GM18873 (cell line): Measurements from ENCODE around the gene DBF4B.
A peak's percentile ranks its signal among the peaks of the same experiment; 100 is the strongest.
"Not testable (repeated sequence)": the region's sequence is repeated elsewhere in the genome, so short reads cannot be mapped to it uniquely, and the experiment has no call there.

ENCODE experiments used
- ATAC-seq: cut with Tn5 transposase; IDR thresholded peaks from one replicate; pipeline ENCODE4 v1.9.1; 2021; ENCODE audit warnings: mild to moderate bottlenecking, moderate library complexity, moderate number of reproducible peaks; ENCODE audit not compliant: unreplicated experiment, low FRiP score

The DBF4B gene, protein sequence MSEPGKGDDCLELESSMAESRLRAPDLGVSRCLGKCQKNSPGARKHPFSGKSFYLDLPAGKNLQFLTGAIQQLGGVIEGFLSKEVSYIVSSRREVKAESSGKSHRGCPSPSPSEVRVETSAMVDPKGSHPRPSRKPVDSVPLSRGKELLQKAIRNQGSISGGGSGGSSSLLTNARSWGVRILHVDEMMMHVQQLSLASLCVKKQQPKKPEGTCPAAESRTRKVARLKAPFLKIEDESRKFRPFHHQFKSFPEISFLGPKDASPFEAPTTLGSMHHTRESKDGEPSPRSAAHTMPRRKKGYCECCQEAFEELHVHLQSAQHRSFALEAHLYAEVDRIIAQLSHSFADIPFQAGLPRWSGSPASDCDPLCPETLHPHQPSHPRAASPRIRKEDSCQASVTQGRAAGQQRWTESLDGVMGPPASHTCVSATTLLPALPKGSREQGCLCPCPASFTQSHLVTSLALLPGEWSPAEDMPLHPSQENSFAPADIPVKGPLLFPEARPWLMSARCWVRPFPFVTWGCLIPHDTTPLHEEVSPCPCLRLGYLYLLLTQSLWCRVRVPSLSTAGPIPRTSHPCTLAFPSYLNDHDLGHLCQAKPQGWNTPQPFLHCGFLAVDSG

DNA sequence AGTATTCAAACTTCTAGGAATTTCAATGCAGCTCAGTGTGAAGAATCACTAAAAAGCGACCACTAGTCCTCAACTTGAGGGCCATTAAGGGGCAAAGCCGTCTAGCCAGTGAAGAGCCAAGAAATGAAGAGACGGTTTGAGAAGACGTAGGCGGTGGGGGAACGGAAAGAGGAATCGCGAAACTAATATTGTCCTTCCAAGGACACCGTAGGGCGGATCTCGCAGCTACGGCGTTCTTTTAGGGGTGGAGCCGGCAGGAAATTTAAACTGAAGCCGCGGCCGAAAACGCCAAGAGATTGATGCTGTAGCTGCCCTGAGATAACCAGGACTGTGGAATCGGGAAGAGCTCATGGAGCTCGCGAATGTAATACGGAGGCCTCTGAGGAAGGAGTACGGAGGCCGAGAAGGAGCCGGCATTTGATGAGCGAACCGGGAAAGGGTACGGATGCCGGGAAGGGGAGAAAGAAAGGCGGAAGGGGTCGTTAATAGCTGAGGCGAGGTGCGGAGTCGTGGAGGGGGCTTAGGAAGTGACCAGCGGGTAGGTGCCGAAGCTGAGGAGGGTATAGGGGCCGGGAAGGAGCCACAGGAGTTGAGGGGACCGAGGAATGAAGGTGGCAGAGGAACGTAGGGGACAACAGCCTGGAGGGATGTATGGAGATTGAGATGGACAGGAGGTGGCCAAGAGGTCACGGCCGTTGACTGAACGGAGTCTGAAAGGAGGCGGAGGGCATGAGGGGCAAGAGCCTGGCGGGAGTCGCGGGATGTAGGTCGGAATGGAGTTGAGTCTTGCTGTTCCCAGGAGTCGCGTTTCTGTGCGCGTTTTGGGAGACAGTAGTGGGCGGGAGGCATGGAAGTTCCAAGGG lies at the start of gene DBF4B:
Gene DBF4B, plus strand, starts transcription at position 265 of the 863 bp plus-strand sequence. Its CDS starts 156 bp downstream, at position 421.
- no peak for ATAC-seq

DNA sequence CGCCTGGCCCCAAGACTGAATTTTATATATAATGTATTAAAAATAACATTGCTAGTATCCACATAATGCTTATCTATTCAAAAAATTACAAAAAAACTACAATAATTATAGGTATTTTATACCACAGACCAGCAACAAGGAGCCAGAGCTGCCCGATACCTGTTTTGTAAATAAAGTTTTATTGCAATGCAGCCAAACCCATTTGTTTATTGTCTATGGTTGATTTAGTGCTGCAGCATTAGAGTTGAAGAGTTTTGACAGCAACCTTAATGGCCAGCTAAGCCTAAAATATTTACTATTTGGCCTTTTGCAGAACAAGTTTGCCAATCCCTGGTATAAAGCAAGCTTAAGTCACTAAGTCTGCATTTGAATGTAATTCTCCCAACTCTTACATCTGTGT lies 46.6 kb upstream of the DBF4B start:
- no peak for ATAC-seq

DNA sequence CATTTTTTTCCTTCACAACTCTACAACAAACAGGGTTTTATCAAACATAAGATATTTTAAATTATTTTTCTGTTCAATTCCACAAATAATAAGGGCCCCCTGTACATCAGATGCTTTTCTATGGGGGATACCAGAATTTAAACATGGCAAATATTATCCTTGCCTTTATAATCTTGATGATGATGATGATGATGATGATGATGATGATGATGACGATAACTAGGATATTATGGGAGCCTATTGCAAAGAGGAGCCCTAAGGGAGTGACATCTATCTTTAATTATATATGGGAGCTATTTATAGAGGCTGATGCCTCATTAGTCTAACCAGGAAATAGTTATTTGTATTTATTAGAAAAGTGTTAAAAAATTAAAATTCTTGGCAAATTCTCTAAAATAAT lies 45.4 kb upstream of the DBF4B start:
- ATAC-seq: no peak

DNA sequence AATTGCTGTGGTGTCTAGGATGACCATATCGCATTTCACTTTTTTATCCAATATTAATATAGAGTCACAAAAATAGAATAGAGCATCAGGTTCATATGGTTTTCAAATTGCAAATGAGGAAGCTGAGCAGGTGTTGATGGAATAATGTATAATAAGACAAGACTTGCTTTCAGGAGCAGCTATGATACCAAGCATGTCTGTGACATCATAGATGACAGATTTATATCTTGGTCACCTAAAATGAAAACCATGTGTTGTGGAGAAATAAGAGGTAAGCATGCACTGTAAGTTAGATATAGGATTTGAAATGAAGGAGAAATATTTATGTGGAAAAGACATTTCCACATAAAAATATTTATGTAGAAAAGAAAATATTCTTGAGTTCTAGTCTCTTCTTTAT lies 43.6 kb upstream of the DBF4B start:
- no peak for ATAC-seq

DNA sequence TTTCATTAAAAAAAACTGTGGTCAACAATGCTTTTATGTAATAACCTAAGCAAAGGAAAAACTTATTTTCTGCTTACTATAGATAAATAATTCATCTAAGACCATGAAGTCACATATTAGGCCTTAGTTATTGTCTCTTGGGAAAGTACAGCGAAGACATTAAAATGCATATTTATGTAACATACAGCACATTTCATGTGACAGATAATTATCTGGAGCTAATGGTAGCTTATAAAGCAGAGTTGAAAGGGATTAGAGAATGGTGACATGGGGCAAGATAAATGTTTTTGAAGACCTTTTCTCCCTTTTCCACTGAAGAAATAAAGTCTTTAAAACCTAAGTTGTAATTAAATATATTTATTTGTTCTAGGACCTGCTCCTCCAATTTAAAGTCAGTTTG lies 42.5 kb upstream of the DBF4B start:
- ATAC-seq: no peak

DNA sequence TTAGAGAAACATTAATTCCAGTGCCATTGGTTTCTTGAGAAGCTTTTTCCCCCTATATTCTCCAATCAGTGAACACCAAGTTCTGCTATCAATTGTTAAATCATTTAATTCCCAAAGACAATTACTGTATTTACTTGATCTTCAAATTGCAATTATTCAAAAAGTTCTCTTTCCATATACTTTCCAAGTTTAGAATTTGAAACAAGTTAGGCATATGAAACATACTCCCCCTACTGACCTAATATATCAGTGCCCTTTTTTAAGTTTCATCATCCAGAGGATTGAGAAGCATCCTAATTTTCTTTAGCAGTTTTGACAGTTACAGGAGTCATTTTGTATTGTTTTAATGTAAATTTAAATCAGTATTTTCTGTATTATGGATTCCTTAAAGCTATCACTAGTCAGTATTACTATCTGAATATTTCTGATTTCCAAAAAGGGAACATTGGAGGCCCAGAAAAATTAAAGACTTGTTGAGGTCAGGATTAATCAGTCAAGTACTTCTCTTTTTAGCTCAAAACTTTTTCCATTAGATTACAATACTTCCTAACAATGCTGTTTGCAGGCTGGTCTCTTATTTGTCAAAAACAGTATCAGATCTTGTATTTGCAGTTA lies 35.9 kb upstream of the DBF4B start:
- no peak for ATAC-seq

DNA sequence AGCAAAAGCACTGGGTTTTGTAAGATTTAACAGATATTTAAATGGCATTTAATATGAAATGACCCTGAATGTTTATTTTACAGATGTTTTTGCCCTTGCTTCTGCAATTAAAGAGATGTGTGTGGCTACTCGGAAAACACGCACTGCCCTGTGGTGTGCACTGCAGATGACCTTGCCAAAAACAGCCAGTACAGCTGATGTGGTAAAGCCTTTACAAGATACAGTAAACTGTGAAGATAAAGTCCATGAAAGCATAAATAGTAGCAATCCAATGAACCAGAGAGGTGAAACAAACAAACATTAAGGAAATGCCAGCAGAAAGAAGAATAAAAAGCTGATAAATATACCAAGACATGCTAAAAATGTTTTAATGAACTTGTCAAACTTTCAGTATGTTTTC lies 34.6 kb upstream of the DBF4B start:
- ATAC-seq: no peak

DNA sequence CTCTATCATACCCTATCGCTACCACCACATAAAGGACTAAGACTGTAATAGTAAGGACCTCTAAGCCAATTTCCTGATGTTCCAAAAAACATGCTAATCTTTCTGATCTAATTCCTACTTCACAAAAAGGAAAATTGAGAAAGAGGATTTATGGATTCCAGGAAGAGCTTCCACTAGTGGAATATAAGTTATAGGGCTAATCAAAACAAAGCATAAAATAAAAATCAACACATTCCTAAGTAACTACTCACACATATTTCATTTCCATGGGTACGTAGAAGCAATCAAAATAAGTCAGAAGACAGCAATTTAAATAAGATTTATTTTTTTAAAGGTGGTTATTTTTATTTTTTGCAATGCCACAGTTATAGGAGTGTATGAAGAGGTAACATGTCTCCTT lies 31.3 kb upstream of the DBF4B start:
- ATAC-seq: no peak

DNA sequence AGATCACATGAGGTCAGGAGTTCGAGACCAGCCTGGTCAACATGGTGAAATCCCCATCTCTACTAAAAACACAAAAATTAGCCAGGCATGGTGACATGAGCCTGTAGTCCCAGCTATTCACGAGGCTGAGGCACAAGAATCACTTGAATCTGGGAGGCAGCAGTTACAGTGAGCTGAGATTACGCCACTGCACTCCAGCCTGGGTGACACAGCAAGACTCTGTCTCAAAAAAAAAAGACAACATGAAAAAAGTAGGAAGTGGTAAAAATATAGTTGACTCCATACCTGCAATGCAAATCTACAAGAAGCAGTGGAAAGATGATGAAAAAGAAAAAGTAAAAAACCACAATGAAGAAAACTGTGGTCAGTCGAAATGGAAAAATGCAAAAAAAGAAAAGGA lies 25.2 kb upstream of the DBF4B start:
- not testable (repeated sequence) for ATAC-seq

DNA sequence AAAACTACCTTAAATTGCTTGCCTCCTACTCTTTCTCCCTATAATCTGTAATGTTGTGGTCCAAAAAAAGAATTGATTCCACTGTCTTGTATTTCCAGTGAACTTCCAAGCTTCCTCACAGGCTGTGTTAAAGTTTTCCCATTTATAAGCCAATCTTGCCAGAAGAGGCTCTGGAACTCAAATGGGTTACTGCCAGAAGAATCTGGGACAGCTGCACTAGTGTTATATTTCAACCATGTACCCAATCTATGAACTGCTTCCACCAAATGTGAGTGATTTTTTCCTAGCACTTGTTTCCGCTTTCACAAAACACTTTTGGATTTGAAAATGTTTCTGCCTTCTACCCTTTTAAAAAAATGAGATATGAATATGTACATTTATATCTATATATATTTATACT lies 20.7 kb upstream of the DBF4B start:
- no peak for ATAC-seq

DNA sequence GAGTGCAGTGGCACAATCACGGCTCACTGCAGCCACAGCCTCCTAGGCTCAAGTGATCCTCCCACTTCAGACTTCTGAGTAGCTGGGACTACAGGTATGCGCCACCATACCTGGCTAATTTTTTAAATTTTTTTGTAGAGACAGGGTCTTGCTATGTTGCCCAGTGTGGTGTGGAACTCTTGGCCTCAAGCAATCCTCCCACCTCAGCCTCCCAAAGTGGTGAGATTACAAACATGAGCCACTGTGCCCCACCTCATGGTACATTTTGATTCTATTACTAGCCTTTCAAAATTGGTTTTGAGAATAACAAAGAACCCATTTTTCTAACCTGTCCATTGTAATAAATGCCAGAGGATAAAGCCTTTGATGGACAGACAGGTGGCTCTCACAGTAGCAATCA lies 20.3 kb upstream of the DBF4B start:
- no peak for ATAC-seq

DNA sequence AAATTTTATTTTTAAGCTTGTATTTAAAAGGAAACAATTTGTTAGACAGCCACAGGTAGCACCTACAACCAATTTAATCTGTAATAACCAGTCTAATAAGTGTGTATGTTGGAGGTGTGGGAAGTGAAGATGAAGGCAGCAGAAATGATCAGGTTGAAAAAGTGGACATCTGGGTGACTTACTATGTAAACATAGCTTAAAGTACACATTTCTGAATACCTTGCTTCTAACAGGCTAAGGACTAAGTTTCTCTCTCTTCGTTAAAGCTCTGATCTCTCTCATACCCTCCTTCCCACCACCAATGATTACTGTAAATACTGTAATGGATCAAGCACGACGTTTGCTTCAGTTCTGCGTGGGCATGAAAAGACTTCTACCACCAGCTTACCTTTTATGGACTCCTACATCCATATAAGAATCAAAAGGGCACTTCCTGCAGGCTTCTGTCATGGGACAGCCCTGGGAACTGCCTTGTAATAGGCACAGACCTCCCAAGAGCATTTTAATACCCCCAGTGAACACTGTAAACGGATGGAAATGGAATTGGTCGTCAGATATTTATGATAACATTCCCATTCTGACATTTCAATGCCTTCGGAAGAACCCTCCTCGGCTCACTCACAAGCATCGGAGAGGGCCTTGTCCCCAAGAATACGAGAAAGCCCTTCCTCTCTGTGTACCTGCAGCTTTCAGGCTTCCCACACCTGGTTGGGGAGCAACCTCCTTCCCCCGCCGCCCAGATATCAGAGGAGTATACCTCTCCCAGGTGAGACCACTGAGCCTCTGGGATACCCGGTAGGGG lies 19.6 kb upstream of the DBF4B start:
- ATAC-seq: peak; percentile 9

DNA sequence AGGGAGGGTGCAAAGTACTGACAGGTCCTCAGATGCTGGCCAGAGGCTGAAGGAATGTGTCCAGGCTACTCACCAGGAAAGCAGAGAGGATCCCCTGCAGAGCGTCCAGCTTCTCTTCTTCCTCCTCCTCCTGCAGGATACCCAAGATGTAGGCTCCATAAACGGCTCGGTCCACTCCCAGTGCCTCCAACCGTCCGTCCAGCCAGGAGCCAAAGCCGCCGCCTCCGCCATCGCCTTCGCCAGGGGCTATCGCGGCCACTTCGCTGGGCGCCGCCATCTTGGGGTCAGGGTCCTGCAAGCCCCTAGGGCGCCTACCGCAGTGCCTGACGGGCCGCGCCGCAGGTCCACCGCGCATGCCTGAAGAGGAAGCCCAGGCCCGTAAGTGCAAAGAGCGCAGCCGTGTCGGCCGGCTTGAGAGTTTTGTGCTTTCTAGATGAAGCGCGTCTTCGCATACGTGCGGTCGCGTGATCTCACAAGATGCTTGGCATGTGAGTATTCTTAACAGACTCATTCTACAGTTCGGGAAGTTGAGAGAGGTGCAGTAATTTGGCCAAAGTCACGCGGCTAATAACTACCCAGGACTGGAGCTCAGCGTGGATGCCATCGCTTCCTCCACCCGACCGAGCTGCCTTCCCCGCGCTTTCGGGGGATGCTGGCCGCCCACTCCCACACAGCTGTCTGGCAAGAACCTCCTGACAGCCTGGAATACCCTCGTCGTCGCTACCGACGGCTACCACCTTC lies 18.8 kb upstream of the DBF4B start, which contains the start of gene CCDC43:
Gene CCDC43, minus strand, starts transcription at position 300 of the 741 bp plus-strand sequence. Its CDS starts 23 bp downstream, at position 277.
- peak; percentile 78 for ATAC-seq

DNA sequence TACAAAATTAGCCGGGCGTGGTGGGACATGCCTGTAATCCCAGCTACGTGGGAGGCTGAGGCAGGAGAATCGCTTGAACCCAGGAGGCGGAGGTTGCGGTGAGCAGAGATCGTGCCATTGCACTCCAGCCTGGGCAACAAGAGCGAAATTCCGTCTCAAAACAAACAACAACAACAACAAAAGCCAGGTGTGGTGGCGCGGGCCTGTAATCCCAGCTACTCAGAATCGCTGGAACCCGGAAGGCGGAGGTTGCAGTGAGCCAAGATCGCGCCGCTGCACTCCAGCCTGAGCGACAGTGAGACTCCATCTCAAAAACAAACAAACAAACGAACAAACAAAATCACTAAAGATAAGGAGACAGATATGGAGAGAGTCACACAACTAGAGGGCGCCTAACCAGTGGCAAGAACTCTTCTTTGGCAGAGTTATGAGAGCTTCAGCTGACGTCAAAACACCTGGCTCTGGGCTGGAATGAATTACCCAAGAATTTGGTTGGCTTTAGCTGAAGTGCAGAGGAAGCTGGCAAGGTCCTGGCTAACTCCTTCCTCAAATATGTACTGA lies 17.6 kb upstream of the DBF4B start:
- ATAC-seq: not testable (repeated sequence)

DNA sequence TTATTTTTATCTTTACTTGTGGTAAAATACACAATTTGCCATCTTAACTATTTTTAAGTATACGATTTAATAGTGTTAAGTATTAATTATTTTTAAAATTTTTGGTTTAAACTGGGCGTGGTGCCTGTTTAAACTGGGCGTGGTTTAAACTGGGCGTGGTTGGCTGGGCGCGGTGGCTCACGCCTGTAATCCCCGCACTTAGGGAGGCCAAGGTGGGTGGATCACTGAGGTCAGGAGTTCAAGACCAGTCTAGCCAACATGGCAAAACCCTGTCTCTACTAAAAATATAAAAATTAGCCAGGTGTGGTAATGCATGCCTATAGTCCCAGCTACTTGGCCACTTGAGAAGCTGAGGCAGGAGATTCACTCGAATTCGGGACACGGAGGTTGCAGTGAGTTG lies 14.9 kb upstream of the DBF4B start:
- ATAC-seq: no peak

DNA sequence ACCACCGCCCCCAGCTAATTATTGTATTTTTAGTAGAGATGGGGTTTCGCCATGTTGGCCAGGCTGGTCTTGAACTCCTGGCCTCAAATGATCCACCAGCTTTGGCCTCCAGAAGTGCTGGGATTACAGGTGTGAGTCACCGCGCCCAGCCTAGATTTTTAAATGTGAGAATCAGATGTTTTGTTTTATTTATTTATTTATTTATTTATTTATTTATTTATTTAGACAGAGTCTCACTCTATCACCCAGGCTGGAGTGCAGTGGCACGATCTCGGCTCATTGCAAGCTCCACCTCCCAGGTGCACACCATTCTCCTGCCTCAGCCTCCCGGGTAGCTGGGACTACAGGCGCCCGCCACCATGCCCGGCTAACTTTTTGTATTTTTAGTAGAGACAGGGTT lies 8.2 kb upstream of the DBF4B start:
- not testable (repeated sequence) for ATAC-seq

DNA sequence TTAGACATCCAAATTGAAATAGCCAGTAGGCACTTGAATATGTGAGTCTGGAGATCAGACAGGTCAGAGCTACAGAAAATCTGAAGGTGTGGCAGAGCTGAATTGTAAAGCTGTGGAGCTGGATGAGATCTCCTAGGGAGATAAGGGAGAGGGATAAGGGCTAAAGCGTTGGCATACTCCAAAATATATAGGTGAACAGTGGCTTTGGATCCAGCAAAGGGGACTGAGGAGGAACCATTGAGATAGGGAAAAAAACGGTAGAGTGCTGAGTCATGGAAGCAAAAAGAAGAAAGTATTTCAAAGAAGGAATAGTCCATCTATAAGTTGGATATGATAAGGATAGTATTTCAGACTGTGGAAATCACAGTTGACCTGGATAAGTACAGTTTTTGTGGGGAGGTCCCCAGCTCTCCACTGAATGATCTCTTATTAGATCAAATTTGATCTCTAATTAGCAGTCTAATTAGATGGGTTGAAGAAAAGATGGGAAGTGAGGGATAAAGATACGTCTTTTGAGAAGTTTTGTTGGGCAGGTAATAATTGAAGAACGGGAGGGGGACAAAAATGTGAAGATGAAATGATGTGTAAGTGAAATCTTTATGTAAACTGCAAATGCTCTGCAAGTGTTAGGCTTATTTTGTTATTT lies 587 bp upstream of the DBF4B start:
- no peak for ATAC-seq

DNA sequence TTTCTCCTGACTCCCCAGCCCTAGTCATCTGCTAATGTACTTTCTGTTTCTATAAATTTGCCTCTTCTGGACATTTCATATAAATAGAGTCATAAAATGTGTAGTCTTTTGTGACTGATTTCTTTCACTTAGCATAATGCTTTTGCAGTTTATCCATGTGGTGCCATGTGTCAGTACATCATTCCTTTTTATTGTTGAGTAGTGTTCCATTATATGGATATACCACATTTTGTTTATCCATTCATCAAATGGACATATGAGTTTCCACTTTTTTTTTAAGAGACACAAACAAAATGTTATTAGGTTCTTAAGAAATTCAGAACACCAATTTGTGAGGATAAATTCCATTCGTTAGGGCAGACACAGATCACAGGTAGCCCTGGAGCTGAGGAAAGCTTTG lies 11.0 kb downstream of the DBF4B start:
- ATAC-seq: no peak
